ENCODE data around the gene LMNTD1.
A peak's percentile ranks its signal among the peaks of the same experiment; 100 is the strongest.

The LMNTD1 gene

GRCh38 chr12:25552681-25553080 is 402 bp downstream of the LMNTD1 start:
- DNase-seq (ENCODE audit: low spot score) = no peak

GRCh38 chr12:25550186-25550585 is 2.9 kb downstream of the LMNTD1 start:
- no peak for DNase-seq (ENCODE audit: low spot score)

- no peak for DNase-seq (ENCODE audit: low spot score)
Measured at GRCh38 chr12:25549120-25549519, 4.0 kb downstream of the LMNTD1 start.

- peak; percentile 18 for DNase-seq (ENCODE audit: low spot score)
Measured at GRCh38 chr12:25546318-25546717, 6.8 kb downstream of the LMNTD1 start.

GRCh38 chr12:25533150-25533549 is 19.9 kb downstream of the LMNTD1 start:
- DNase-seq (ENCODE audit: low spot score) = no peak

- no peak for DNase-seq (ENCODE audit: low spot score)
Measured at GRCh38 chr12:25531502-25532052, 21.5 kb downstream of the LMNTD1 start.

- DNase-seq (ENCODE audit: low spot score) = peak; percentile 27
Measured at GRCh38 chr12:25529738-25530137, 23.3 kb downstream of the LMNTD1 start.

GRCh38 chr12:25526778-25527177 is 26.3 kb downstream of the LMNTD1 start:
- no peak for DNase-seq (ENCODE audit: low spot score)

- no peak for DNase-seq (ENCODE audit: low spot score)
Measured at GRCh38 chr12:25524366-25524765, 28.7 kb downstream of the LMNTD1 start.

- no peak for DNase-seq (ENCODE audit: low spot score)
Measured at GRCh38 chr12:25521625-25522256, 31.3 kb downstream of the LMNTD1 start.

GRCh38 chr12:25518512-25518911 is 34.6 kb downstream of the LMNTD1 start:
- DNase-seq (ENCODE audit: low spot score) = no peak

- DNase-seq (ENCODE audit: low spot score) = no peak
Measured at GRCh38 chr12:25504744-25505143, 48.3 kb downstream of the LMNTD1 start.

GRCh38 chr12:25503666-25504065 is 49.4 kb downstream of the LMNTD1 start:
- no peak for DNase-seq (ENCODE audit: low spot score)

GRCh38 chr12:25502596-25502995 is 50.5 kb downstream of the LMNTD1 start:
- no peak for DNase-seq (ENCODE audit: low spot score)

GRCh38 chr12:25502118-25502517 is 51.0 kb downstream of the LMNTD1 start:
- DNase-seq (ENCODE audit: low spot score) = no peak

GRCh38 chr12:25501549-25501948 is 51.5 kb downstream of the LMNTD1 start:
- DNase-seq (ENCODE audit: low spot score) = no peak

- DNase-seq (ENCODE audit: low spot score) = no peak
Measured at GRCh38 chr12:25500651-25501050, 52.4 kb downstream of the LMNTD1 start.

- peak; percentile 5 for DNase-seq (ENCODE audit: low spot score)
Measured at GRCh38 chr12:25497021-25497420, 56.1 kb downstream of the LMNTD1 start.

- no peak for DNase-seq (ENCODE audit: low spot score)
Measured at GRCh38 chr12:25496098-25496587, 56.9 kb downstream of the LMNTD1 start.

- DNase-seq (ENCODE audit: low spot score) = peak; percentile 4
Measured at GRCh38 chr12:25495331-25496097, 57.6 kb downstream of the LMNTD1 start.

GRCh38 chr12:25494926-25495325 is 58.2 kb downstream of the LMNTD1 start:
- DNase-seq (ENCODE audit: low spot score) = no peak

- DNase-seq (ENCODE audit: low spot score) = no peak
Measured at GRCh38 chr12:25493682-25494081, 59.4 kb downstream of the LMNTD1 start.
